ENCODE results near the gene SAMD5.

The SAMD5 gene

DNA sequence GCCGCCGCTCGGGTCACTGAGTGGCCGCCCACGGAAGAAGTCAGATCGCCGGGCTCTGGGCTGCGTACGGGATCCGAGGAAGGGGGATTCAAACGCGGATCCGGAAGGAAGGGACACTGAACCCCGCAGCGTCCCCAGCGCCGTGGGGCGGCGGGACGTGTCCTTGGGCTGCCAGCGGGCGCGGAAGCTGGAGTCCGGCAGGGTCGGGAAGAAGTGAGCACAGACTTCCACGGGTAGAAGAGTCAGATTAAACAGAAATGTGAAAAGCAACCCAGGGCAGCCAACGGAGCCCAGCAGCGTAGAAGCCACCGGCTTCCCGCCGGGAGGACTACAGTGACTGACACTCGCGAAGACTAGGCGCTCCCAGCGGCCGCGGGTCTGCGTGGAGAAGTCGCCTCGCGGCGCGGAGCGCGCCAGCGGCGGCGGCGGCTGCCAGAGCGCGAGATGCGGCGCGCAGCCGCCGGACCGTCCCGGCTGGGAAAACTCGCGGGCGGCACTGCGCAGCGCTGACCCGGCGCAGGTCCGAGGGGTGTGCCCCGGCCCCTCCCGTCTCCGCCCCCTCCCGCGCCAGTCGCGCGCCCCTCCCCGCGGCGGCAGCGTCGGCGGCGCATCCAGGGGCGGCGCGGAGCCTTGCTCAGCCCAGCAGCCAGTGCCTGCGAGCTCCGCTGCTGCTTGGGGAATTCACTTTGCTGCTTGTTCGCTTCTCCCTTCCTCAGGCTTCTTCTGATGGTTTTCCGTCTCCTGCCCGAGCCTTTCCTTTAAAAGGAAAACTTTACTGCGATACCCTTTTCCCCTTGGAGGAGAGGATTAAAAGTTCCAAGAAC is at the start of gene SAMD5:
TSS of gene SAMD5 (plus strand) at position 649 of the 824 bp plus-strand sequence. CDS start 239 bp downstream, outside the sequence.
- DNase-seq, result no peak

DNA sequence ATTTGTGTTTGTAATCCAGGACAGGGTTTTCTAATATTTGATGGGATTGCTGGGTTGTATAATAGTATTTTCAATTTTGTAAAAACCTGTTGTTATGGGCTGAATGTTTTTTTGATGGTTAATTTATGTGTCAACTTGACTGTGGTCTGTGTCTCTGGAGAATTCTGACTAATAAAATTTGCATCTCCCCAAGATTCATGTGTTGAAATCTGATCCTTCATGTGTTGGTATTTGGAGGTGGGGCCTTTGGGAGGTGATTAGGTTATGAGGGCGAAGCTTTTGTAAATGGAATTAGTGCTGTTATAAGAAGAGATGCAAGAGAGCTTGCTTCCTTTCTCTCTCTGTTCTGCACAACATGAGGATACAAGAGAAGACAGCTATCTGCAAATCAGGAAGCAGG is 48.7 kb upstream of the SAMD5 start:
- no peak for DNase-seq

DNA sequence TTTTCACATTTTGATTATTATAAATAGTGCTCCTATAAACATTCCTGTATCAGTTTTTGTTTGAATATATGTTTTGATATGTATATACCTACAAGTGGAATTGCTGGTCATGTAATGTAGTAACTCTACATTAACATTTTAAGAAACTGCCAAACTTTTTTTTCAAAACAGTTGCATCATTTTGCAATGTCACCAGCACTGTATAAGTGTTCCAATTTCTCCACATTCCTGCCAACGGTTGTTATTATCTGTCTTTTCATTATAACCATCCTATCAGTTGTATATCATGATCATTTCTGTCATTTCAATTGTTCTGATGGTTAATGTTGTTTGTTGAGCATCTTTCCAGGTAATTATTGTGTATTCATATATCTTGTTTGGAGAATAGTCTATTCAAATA is 44.8 kb upstream of the SAMD5 start:
- DNase-seq, result no peak

DNA sequence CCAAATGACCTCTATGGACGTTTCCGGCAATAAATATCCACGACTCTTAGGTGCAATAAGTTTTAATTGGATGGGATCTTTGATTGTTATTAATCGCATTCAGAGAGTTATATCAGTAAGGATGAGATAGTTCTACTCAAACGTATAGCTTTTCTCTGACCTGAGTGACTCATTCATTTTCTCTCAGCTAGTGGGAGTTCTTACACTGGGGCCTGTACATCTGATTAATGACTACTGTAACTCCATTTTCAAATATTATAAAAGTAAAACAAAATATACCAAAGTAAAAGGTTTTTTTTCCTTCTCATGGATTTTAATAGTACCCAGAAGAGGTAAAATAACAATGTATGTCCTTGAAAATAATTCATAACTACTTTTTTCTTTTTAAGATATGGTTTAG is 41.1 kb upstream of the SAMD5 start:
- DNase-seq, result no peak

DNA sequence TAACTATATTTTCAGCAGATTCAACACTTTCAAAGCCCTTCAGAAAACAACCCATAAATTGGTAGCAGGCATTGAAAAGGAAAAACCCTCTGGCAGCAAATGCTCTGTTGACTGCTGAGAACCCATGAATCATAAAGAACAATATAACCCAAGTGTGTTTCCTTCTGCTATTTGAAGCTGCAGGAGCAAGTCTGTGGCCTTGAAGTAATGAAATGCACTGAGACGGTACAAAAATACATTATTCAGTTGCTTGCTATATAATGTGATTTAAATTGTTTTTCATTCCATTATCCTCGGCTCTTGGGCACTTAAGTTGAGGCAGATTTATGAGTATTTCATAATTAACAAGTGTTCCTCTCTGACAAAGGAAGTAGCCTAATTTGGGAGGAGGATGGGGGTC is 40.6 kb upstream of the SAMD5 start:
- no peak for DNase-seq

DNA sequence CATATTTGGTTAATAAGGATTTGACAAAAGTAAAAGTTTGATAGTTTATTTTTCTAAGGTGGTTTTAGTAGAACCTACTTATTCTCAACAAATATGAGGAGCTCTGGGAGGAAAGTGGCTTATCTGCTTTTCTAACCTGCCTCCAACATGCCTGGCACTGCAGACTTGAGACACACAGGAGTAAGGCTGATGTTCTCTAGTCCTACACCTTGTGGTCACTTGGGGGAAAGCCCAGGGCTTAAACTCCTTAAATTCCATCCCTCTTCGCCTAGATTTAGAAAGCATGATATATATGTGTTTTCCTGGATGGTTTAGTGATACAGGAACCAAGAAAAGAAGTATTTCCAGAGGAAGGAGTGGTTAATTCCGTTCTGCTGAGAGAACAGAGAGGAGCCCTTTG is 39.9 kb upstream of the SAMD5 start:
- no peak for DNase-seq

DNA sequence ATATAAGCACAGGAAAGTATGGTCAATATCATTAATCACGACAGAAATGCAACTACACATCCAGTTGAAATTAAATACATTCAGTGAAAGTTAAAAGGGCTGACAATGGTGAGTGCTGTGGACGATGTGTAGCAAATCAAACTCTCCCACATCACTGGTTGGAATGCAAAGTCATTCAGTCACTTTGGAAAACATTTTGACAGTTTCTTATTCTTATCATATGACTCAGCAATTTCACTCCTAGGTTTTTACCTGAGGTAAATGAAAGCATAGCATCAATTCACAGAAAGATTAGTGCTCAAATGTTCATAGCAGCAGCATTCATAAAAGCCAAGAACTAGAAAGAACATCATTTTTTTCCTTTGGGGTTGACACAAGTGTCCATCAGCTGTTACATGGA is 28.6 kb upstream of the SAMD5 start:
- no peak for DNase-seq

DNA sequence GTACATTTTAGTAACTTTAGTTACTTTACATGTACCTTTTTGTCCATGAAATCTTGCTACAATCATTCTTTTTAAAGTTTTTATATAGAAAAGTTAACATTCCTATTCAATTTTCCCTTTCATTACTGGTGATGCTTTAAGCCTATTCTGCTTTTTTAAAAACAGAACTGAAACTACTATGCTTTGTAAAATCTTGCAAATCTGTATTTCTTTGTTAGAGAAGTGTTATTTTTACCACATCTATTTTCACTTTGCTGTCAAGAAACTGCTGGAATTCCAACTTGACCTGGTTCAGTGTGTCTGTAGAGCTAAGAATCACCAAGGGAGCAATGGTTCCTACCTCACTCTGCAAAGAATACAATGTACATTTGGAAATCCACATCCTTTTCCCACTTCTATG is 21.8 kb upstream of the SAMD5 start:
- DNase-seq, result no peak

DNA sequence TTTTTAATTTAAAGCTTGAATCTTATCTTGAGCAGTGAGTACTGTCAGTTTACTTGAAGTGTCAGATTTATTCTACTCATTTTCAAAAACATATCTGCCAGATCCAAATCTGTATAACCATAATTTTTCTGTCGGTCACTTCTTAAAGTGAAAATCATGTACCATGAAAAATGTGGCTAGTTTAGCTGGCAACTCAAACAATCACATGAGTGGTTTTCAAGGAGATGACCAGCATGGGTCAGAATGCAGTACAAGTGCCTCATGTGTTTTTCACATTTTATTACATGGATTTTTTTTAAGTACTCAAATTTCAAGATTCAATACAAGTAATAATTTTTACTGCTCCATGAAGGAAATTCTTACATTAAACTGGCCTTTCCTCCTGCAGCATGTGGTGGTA is 11.0 kb upstream of the SAMD5 start:
- no peak for DNase-seq

DNA sequence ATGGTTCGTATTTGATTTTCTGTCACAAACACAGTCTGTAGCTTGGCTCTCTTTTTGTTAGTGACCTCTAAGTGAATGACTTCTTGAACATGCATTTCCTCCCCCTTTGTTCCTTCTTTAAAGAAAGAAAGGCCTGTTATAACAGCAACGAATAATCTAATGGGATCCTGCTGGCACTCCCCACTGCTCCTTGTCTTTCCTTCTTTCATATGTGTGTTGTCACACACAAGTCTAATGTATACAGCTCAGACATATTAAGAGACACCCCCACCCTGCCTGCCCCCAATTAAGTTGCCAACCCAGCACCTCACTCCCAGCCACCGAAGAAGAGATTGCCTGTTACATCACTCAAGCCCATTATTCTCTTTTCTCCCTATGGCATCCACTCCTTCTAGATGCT is 4.9 kb upstream of the SAMD5 start:
- DNase-seq, result no peak

DNA sequence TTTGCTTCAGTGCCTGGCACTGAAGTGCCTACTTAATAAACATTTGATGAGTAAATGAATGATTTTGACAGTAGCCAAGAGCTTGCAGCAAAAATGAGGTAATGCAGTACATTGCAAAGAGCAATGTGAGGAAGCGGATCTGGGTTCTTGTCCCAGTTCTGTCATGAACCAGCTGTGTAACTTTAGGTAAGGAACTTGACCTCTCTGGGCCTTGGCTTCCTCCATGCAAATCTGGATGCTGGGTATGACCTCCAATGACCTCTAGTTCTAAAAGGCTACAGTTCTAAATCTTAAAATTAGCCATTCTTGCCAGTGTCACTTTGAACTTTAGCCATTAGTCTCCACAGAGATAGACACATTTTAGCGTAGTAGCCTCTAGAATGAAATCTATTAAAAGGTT is 3.6 kb upstream of the SAMD5 start:
- no peak for DNase-seq

DNA sequence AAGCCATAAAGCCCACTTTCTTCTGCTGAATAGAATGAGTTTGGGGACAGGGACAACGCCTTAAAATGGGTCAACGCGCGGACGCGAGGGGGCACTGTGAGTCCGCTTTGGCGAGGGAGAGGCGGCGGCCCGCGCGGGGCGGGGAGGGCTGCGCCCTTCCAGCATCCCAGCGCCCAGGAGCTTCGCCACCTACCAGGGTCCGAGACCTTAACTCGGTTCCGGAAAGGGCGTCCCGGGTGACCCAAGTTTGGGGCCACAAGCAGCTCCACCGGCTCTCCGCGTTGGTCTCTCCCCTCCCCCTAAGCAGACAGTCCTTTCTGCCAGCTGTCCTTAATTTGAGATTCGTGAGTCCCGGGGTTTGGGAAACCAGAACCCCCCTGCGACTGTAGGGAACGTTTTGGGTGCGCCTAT is 1.8 kb upstream of the SAMD5 start:
- DNase-seq, result no peak

DNA sequence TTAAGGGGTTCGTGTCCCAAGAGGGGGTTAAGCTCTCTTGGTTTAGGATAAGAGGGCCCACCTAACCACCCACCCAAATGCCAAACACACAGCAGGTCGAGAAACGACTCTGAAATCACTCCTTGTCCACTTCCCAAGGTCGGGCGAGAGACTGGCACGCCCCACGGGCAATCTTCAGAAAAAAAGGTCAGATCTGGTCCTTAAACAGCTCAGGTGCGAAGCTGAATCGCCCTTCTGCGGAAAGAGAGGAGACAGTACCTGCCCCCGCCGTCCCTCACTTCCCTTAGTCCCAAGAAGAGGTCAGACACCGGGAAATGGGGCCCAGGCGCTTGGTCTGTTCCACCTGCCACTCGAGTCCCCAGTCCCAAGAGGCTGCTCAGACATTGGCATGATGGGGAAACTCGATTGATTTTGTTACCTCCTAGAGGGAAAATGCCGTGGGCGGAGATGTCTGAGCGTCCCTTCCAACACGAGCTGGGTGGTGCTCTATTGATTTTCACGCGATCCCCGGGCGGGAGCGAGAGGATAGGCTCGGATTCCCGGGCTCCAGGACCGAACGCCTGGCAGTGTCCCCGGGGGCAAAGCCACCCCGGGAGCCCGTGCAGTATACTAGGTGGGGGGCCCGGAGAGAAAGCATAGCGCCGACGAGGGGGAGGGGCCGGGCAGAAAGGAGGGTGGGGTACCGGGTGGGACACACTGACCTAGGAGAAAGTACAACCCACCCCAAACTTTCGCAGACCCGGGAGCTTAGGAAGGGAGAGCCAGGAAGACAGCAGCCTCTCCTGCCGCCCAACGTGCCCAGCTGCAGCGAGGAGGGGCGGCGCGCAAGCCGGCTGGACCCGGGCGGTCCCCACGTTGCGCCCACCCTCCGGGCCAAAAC is 1.1 kb upstream of the SAMD5 start:
- DNase-seq, result no peak

DNA sequence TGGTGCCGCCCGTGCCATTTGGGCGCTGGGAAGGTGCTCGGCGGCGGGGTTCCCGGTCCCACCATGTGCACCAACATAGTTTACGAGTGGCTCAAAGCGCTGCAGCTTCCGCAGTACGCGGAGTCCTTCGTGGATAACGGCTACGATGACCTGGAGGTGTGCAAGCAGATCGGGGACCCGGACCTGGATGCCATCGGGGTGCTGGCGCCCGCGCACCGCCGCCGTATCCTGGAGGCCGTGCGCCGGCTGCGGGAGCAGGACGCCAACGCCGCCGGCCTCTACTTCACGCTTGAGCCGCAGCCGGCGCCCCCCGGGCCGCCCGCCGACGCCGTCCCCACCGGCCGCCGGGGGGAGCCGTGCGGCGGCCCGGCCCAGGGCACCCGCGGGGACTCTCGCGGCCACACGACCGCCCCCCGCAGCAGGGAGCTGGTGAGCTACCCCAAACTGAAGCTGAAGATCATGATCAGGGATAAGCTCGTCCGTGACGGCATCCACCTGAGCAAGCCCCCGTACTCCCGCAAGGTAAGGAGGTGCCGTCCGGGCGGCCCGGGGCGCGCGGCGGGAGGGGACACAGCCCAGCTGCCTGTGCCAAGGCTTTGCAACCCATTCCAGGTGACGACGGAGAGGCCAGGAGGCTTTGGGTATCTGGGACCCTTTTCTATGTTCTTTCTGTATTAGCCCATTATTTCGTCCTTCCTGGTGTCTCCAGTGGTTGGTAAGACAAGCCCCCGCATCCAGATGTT is 547 bp downstream of the SAMD5 start:
- no peak for DNase-seq

DNA sequence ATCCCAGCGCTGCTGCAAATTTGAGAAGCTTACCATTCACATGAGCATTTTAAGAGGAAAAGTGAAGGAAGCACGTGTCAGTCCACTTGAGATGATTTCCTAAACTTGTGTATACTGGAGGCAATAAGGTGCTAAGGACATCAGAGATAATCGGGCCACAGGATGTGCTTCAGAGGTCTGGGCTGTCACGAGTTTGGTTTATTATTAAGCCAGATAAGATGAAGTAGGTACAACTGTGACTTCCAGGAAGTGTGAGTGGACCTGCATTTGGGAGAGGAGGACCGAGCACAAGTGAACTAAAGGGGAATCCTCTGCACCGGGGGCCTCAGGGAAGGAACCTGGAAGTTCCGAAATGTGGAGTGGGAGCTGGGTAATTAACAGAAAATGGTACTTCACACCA is 1.4 kb downstream of the SAMD5 start:
- DNase-seq, result no peak

DNA sequence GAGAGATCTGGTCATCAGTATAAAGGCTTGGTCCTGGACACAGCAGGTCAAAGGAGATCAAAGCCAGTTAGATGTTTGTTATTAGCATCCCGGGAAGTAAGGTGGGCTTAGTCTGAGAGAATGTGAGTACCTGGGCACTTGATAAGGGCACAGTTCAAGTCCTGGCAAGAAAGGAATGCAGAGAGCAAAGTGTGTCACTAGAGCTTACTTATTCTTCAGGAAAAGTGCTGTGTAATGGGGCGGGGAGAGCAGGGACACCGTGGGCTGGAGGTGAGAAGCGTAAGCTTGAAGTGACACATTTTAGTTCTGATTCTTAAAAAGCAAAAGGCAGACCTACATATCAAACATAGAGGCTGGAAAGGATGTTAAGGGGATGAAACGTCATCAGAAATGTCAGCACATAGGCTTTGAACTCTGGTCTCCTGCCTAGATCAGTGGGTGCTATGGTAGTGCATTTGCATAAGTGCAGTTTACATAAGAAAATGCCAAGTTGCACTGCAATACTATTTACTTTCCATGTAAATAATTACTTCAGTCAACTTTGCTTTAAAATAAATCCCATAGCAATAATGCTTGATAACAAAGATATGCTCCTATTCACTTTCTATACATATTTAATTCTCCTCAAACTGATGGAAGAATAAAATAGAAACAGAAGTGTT is 2.6 kb downstream of the SAMD5 start:
- no peak for DNase-seq

DNA sequence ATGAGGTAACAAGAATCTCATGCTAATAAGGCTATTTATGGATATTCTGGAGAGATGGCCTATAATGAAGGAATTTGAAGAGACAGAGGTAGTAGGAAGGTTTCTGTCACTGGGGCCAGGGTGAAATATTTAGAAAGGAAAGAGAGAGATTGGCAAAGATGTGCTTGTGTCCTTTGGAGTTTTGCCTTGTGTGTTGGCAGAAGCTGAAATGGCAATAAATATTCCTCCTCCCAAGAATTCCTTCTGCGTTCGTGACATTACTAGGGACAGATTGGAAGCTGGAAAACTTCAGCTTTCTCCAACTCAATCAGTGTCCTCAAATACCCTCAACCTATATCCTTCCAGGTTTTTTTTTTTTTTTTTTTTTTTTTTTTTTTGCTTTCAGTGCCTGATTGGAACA is 6.3 kb downstream of the SAMD5 start:
- no peak for DNase-seq

DNA sequence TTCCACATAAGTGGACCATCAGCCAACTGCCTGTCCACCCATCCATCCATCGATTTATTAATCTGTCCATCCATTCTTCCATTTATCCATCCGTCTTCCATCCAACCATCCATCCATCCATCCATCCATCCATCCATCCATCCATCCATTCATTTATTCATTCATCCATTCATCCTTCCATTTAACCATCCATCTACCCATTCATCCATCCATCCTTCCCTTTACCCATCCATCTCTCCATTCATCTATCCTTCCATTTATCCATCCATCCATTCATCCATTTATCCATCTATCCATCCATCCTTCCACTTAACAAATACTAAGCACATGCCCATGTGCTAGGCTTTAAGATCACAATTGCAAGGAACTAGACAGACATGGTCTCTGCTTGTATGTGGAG is 6.8 kb downstream of the SAMD5 start:
- DNase-seq, result no peak

DNA sequence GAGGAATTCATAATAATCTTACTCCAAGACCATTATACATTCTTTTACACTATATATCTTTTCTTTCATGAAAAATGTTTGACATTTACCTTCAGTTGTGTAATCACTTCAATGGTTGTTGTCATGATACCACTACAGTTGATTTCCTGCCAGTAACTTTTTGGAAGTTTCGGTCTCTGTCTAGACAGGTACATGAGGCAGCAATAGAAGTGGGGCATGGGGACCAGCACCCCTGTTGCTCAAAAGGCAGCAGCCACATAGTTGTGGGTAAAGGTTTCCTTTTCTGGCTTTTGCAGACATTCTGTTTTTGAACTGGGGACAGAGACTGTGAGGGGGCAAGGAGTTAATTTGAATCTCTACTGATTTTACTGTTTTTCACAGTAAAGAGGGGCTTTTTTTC is 14.1 kb downstream of the SAMD5 start:
- no peak for DNase-seq

DNA sequence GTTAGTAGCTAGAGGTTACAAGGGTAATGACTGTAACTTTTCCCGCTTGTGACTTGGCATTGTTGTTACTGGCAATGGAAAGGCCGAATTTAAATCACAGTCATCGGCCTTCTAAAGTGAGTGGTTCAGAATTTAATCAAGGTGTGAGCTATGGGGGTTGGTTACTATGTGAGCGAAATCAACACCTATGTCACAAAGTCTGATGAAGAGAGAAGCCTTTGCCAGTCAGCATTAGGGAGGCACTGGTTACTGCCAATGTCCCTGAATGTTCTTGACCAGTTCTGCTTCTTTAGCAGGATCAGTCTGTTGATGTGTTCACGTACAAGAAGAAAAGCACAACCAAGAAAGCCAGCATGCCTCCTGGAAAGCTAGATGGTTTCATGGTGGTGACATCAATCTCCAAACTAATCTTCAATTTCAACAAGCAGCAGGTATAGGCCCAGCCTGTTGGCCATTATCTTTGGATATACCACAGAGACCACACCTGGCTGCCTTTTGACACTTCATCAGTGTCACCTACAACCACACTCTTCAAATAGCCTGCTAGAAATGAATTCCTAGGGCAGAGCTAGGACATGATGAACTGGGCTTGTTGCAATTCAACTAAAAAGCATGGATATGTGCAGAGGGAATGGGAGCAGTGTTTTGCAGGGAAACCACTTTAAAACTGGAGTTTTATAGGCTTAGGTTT is 17.2 kb downstream of the SAMD5 start:
- DNase-seq, result no peak

DNA sequence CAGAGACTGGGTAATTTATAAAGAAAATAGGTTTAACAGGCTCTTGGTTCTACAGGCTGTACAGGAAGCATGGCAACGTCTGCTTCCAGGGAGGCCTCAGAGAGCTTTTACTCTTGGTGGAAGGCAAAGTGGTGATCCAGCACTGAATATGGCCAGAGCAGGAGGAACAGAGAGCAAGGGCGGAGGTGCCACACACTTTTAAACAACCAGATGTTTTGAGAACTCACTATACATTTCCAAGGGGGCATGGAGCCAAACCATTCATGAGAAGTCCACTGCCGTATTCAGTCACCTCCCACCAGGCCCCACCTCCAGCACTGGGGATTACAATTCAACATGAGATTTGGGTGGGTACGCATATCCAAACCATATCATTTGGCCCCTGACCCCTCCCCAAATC is 18.7 kb downstream of the SAMD5 start:
- no peak for DNase-seq

DNA sequence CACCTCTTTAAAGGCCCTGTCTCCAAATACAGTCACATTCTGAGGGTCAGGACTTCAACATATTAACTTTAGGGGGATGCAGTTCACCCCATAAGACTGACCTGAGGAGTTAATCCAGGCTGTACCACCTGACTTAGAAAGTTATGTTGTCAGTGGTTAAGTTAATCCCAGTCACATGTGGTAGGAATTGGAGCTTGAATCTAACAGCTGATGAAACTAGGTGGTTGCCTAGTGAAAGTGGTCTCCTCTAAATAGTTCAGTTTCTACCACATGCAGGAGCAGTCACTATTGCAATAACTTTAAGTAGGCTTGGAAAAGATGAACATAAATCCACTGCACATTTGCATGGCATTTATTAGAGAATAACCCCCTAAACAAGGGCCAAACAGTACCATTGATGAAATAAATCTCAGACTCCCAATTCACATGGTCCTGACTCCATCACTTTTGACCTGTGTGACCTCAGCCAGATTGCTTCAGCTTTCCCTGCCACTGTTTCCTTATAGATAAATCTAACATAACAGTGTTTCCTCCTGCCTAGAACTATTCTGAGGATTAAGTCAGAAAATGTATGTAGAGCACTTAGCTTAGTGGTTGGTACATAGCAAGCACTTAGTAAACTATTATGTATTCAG is 20.1 kb downstream of the SAMD5 start:
- DNase-seq, result no peak

All from activated T-cell treated with anti-CD3 and anti-CD28 coated beads for 4 hours (primary cell).